UCSD-AML1 (cell line): ENCODE results near the gene TRIM69.
A peak's percentile ranks its signal among the peaks of the same experiment; 100 is the strongest.
"Not testable (repeated sequence)": the region's sequence is repeated elsewhere in the genome, so short reads cannot be mapped to it uniquely, and the experiment has no call there.

ENCODE experiments used
- DNase-seq: peaks from one replicate; lab custom pipeline; 2025; ENCODE audit not compliant: unreplicated experiment; lab: John Stamatoyannopoulos, UW

TRIM69 gene

GRCh38 chr15:44715797-44716334 lies 20.5 kb upstream of the TRIM69 start:
- no peak for DNase-seq

- DNase-seq: no peak
Observed at GRCh38 chr15:44716983-44717602, 19.2 kb upstream of the TRIM69 start.

- no peak for DNase-seq
Observed at GRCh38 chr15:44718180-44718926, 18.0 kb upstream of the TRIM69 start.

GRCh38 chr15:44718927-44719292 lies 17.4 kb upstream of the TRIM69 start:
- no peak for DNase-seq

- peak; percentile 32 for DNase-seq
Observed at GRCh38 chr15:44719293-44719999, 16.9 kb upstream of the TRIM69 start.

GRCh38 chr15:44720000-44720435 lies 16.3 kb upstream of the TRIM69 start:
- DNase-seq: peak; percentile 31

- no peak for DNase-seq
Observed at GRCh38 chr15:44720460-44721176, 15.7 kb upstream of the TRIM69 start.

- DNase-seq: no peak
Observed at GRCh38 chr15:44722011-44722410, 14.3 kb upstream of the TRIM69 start.

- DNase-seq: no peak
Observed at GRCh38 chr15:44726136-44726535, 10.2 kb upstream of the TRIM69 start.

GRCh38 chr15:44726568-44727484 lies 9.5 kb upstream of the TRIM69 start:
- DNase-seq: peak; percentile 57

- no peak for DNase-seq
Observed at GRCh38 chr15:44727485-44728231, 8.7 kb upstream of the TRIM69 start.

GRCh38 chr15:44728232-44728575 lies 8.1 kb upstream of the TRIM69 start:
- not testable (repeated sequence) for DNase-seq

GRCh38 chr15:44728576-44729407 lies 7.5 kb upstream of the TRIM69 start:
- DNase-seq: peak; percentile 94

- peak; percentile 66 for DNase-seq
Observed at GRCh38 chr15:44729408-44730127, 6.8 kb upstream of the TRIM69 start.

- no peak for DNase-seq
Observed at GRCh38 chr15:44734839-44735481, 1.4 kb upstream of the TRIM69 start.

- peak; percentile 26 for DNase-seq
Observed at GRCh38 chr15:44735482-44736180, 697 bp upstream of the TRIM69 start.
